ENCODE measurements around the gene MTX1. TPM values are rescaled to one million over a fixed set of nuclear protein-coding genes. Genes with fewer than 3 reads are reported as not detected.

MTX1 gene
- polyA plus RNA-seq, 1 experiment = 44.6 TPM

GRCh38 chr1:155254228-155254713, 45.8 kb downstream of the MTX1 start:
- DNase-seq (ENCODE audit: low read depth, low spot score) = no peak
- Histone ChIP-seq H3K27me3 (ENCODE audit: control insufficient read depth, insufficient read depth, low read length) (no peaks in the 10 kb centered on the region), H3K4me3 (ENCODE audit: low read depth, low read length) (peak overlapping the region; percentile 77), H3K9me3 (ENCODE audit: control insufficient read depth, insufficient read depth, low read length) (no peaks in the 10 kb centered on the region; the same call in 1 of the 2 replicates), H3K27ac (ENCODE audit: low read depth, low read length) (no peak overlapping the region)
- ChIA-PET POLR2A (interaction anchor here (1.0 kb wide), 1 partner anchor 30 kb away, joined by 3 read pairs; no protein-coding TSS in a partner anchor), CTCF (interaction anchor here (0.6 kb wide), 1 partner anchor 337 kb away, joined by 3 read pairs; no protein-coding TSS in a partner anchor)
- TF ChIP-seq CTCF (IDR thresholded peaks at IDR 0.05; ENCODE audit: low read depth, low read length) = no peak

GRCh38 chr1:155254714-155255242, 46.3 kb downstream of the MTX1 start:
- Histone ChIP-seq H3K9me3 (ENCODE audit: control insufficient read depth, insufficient read depth, low read length) (no peaks in the 10 kb centered on the region; the same call in 1 of the 2 replicates), H3K27me3 (ENCODE audit: control insufficient read depth, insufficient read depth, low read length) (no peaks in the 10 kb centered on the region), H3K4me3 (ENCODE audit: low read depth, low read length) (peak overlapping the region; percentile 77), H3K27ac (ENCODE audit: low read depth, low read length) (no peak overlapping the region)
- no peak for DNase-seq (ENCODE audit: low read depth, low spot score)
- no peak for TF ChIP-seq CTCF (IDR thresholded peaks at IDR 0.05; ENCODE audit: low read depth, low read length)
- CTCF ChIA-PET = interaction anchor here (1.4 to 1.5 kb wide), 2 partner anchors 8 to 22 kb away, joined by 3 to 5 read pairs; no protein-coding TSS in a partner anchor
- POLR2A ChIA-PET = interaction anchor here (0.9 to 1.0 kb wide), 2 partner anchors 27 to 30 kb away, joined by 3 read pairs; no protein-coding TSS in a partner anchor

- POLR2A ChIA-PET = interaction anchor here (0.9 to 1.1 kb wide), 4 partner anchors 18 to 31 kb away, joined by 3 to 11 read pairs (median 3); partner anchors contain the start of genes CLK2 and HCN3
Observed at GRCh38 chr1:155255243-155256007, 46.9 kb downstream of the MTX1 start, which contains the start of gene ENTREP3. TSS of gene ENTREP3 (minus strand) at chr1:155255483. CDS start at chr1:155254877, 606 bp downstream.

GRCh38 chr1:155256058-155256852, 47.8 kb downstream of the MTX1 start:
- TF ChIP-seq CTCF (IDR thresholded peaks at IDR 0.05; ENCODE audit: low read depth, low read length) = no peak
- POLR2A ChIA-PET = interaction anchor here (1.0 to 1.1 kb wide), 2 partner anchors 17 to 21 kb away, joined by 3 to 11 read pairs; partner anchors contain the start of genes CLK2 and HCN3
- Histone ChIP-seq H3K9me3 (ENCODE audit: control insufficient read depth, insufficient read depth, low read length) (no peaks in the 10 kb centered on the region; the same call in 1 of the 2 replicates), H3K27me3 (ENCODE audit: control insufficient read depth, insufficient read depth, low read length) (no peaks in the 10 kb centered on the region), H3K4me3 (ENCODE audit: low read depth, low read length) (peak overlapping the region; percentile 77), H3K27ac (ENCODE audit: low read depth, low read length) (peak overlapping the region; percentile 86)
- DNase-seq (ENCODE audit: low read depth, low spot score) = no peak
- CTCF ChIA-PET = interaction anchor here (0.5 to 1.5 kb wide), 4 partner anchors 9 to 392 kb away, joined by 3 to 5 read pairs (median 3); no protein-coding TSS in a partner anchor

More at GRCh38 chr1:155255243-155256007, 46.9 kb downstream of the MTX1 start, which contains the start of gene ENTREP3:
- CTCF ChIA-PET = interaction anchor here (1.4 to 1.5 kb wide), 2 partner anchors 9 to 21 kb away, joined by 3 to 5 read pairs; no protein-coding TSS in a partner anchor
- Histone ChIP-seq H3K4me3 (ENCODE audit: low read depth, low read length) (peak within 1 kb of the TSS; percentile 77), H3K27ac (ENCODE audit: low read depth, low read length) (peak within 1 kb of the TSS; percentile 86), H3K27me3 (ENCODE audit: control insufficient read depth, insufficient read depth, low read length) (no peaks in the 10 kb centered on the region), H3K9me3 (ENCODE audit: control insufficient read depth, insufficient read depth, low read length) (no peaks in the 10 kb centered on the region; the same call in 1 of the 2 replicates)
- no peak for TF ChIP-seq CTCF (IDR thresholded peaks at IDR 0.05; ENCODE audit: low read depth, low read length)
- DNase-seq (ENCODE audit: low read depth, low spot score) = no peak

Measured in AG04450 (cell line).